Right renal cortex interstitium (tissue), 3 donors: ENCODE measurements around the gene FSIP1. TPM values are rescaled to one million over a fixed set of nuclear protein-coding genes. Genes with fewer than 3 reads are reported as not detected.

Source experiments
- DNase-seq, 3 donors: peaks; one replicate each; pipeline ENCODE4 v3.0.0-alpha.2; 2013; ENCODE audit warnings: low read depth in 3 of 3, low spot score in 2 of 3
- polyA plus RNA-seq, 3 donors: library from polyadenylated mRNA; unstranded; fragments of 120-200 nt; gene quantifications; one replicate each; pipeline ENCODE4 v1.2.1, GENCODE V29; 2013; ENCODE audit not compliant: insufficient read length in 3 of 3

The FSIP1 gene
- polyA plus RNA-seq, 3 donors, result 2.9 to 4.2 (median 4.1) TPM

- DNase-seq, result no peak
These were observed 128.3 kb downstream of the FSIP1 start for GRCh38 chr15:39654304-39654703.

- DNase-seq, result no peak
These were observed 130.8 kb downstream of the FSIP1 start for GRCh38 chr15:39651881-39652280.

- no peak for DNase-seq
These were observed 131.3 kb downstream of the FSIP1 start for GRCh38 chr15:39651295-39651694.

GRCh38 chr15:39649757-39650156 lies 132.9 kb downstream of the FSIP1 start:
- DNase-seq, result no peak

GRCh38 chr15:39646425-39646824 lies 136.2 kb downstream of the FSIP1 start:
- no peak for DNase-seq

- DNase-seq, result no peak
These were observed 136.7 kb downstream of the FSIP1 start for GRCh38 chr15:39645976-39646257.

- no peak for DNase-seq
These were observed 137.3 kb downstream of the FSIP1 start for GRCh38 chr15:39645138-39645975.

- DNase-seq, result no peak
These were observed 138.5 kb downstream of the FSIP1 start for GRCh38 chr15:39644136-39644535.

GRCh38 chr15:39643727-39644126 lies 138.9 kb downstream of the FSIP1 start:
- no peak for DNase-seq

GRCh38 chr15:39642011-39642640 lies 140.5 kb downstream of the FSIP1 start:
- no peak for DNase-seq

- DNase-seq, result no peak
These were observed 141.3 kb downstream of the FSIP1 start for GRCh38 chr15:39641191-39641889.

- DNase-seq, result no peak
These were observed 142.0 kb downstream of the FSIP1 start for GRCh38 chr15:39640665-39641064.

GRCh38 chr15:39639037-39639436 lies 143.6 kb downstream of the FSIP1 start:
- DNase-seq, result no peak

GRCh38 chr15:39638041-39638440 lies 144.6 kb downstream of the FSIP1 start:
- no peak for DNase-seq

GRCh38 chr15:39631357-39631756 lies 151.3 kb downstream of the FSIP1 start:
- no peak for DNase-seq

GRCh38 chr15:39629906-39630305 lies 152.7 kb downstream of the FSIP1 start:
- DNase-seq, result no peak

GRCh38 chr15:39629371-39629770 lies 153.3 kb downstream of the FSIP1 start:
- DNase-seq, result no peak

- no peak for DNase-seq
These were observed 153.9 kb downstream of the FSIP1 start for GRCh38 chr15:39628546-39629257.

GRCh38 chr15:39628144-39628508 lies 154.5 kb downstream of the FSIP1 start:
- no peak for DNase-seq

- DNase-seq, result no peak
These were observed 155.0 kb downstream of the FSIP1 start for GRCh38 chr15:39627451-39628143.

GRCh38 chr15:39625856-39626255 lies 156.8 kb downstream of the FSIP1 start:
- DNase-seq, result no peak
